ENCODE data around the gene SELENBP1. TPM values are rescaled to one million over a fixed set of nuclear protein-coding genes. Genes with fewer than 3 reads are reported as not detected.

The SELENBP1 gene
- total RNA-seq, 2 experiments from 2014 or later = not detected

- ChIA-PET POLR2A (interaction anchor here (2.0 to 2.6 kb wide), 2 partner anchors 14 to 44 kb away, joined by 4 to 23 read pairs; partner anchors contain the start of gene ZNF687), CTCF (interaction anchor here (0.8 to 3.5 kb wide), 4 partner anchors 14 to 73 kb away, joined by 3 to 16 read pairs (median 4); no protein-coding TSS in a partner anchor)
Observed at GRCh38 chr1:151325646-151326429, 46.7 kb downstream of the SELENBP1 start.

GRCh38 chr1:151325231-151325630 is 47.3 kb downstream of the SELENBP1 start:
- ChIA-PET POLR2A (interaction anchor here (0.6 to 2.0 kb wide), 2 partner anchors 39 to 44 kb away, joined by 3 to 4 read pairs; partner anchors contain the start of gene ZNF687), CTCF (interaction anchor here (0.8 to 3.5 kb wide), 4 partner anchors 14 to 73 kb away, joined by 3 to 16 read pairs (median 4); no protein-coding TSS in a partner anchor)

- ChIA-PET POLR2A (interaction anchor here (2.0 kb wide), 1 partner anchor 43 kb away, joined by 4 read pairs; the partner anchor contains the start of gene ZNF687), CTCF (interaction anchor here (0.8 to 1.4 kb wide), 2 partner anchors 16 to 74 kb away, joined by 3 to 5 read pairs; no protein-coding TSS in a partner anchor)
Observed at GRCh38 chr1:151324390-151324930, 48.0 kb downstream of the SELENBP1 start.

GRCh38 chr1:151318975-151319374 is 53.5 kb downstream of the SELENBP1 start:
- ChIA-PET POLR2A (interaction anchor here (0.6 kb wide), 1 partner anchor 471 kb away, joined by 3 read pairs; the partner anchor contains the start of gene TDRKH), CTCF (no interaction called here)

GRCh38 chr1:151315565-151316235 is 56.8 kb downstream of the SELENBP1 start:
- POLR2A ChIA-PET = no interaction called here

More at GRCh38 chr1:151315565-151316235, 56.8 kb downstream of the SELENBP1 start:
- CTCF ChIA-PET = no interaction called here

Other genes starting within 250 kb of the SELENBP1 start
- gene SEMA6C, start 226.1 kb downstream of the SELENBP1 start, total RNA-seq = 1 to 10 TPM; 1.9 to 2.5 TPM
- 10 to 100 TPM; 25.7 to 26.6 TPM for gene TNFAIP8L2, start 216.1 kb downstream of the SELENBP1 start, total RNA-seq
- gene LYSMD1, start 206.8 kb downstream of the SELENBP1 start, total RNA-seq = 1 to 10 TPM; 4.3 to 4.7 TPM
- gene SCNM1, start 206.6 kb downstream of the SELENBP1 start, total RNA-seq = 10 to 100 TPM; 83.4 to 87.2 TPM
- 1 to 10 TPM in 1 of 2 experiments, under 1 TPM in 1; 0.78 to 2.1 TPM for gene TMOD4, start 196.7 kb downstream of the SELENBP1 start, total RNA-seq
- gene VPS72, start 182.5 kb downstream of the SELENBP1 start, total RNA-seq = 10 to 100 TPM; 73.5 to 80.3 TPM
- 10 to 100 TPM; 74.7 to 78.6 TPM for gene PIP5K1A, start 174.2 kb downstream of the SELENBP1 start, total RNA-seq
- gene PSMD4, start 118.0 kb downstream of the SELENBP1 start, total RNA-seq = 100 to 1,000 TPM; 239 to 258 TPM
- gene ZNF687, start 90.4 kb downstream of the SELENBP1 start, total RNA-seq = 10 to 100 TPM; 21.6 to 22.2 TPM
- gene PI4KB, start 45.3 kb downstream of the SELENBP1 start, total RNA-seq = 10 to 100 TPM; 51.6 to 57.4 TPM
- 10 to 100 TPM; 65.5 to 73.3 TPM for gene RFX5, start 25.5 kb downstream of the SELENBP1 start, total RNA-seq
- 100 to 1,000 TPM; 448 to 472 TPM for gene PSMB4, start 26.9 kb upstream of the SELENBP1 start, total RNA-seq
- gene POGZ, start 86.8 kb upstream of the SELENBP1 start, total RNA-seq = 10 to 100 TPM; 63.0 to 63.9 TPM
- gene CGN, start 138.7 kb upstream of the SELENBP1 start, total RNA-seq = 1 to 10 TPM; 1.2 to 1.8 TPM
- gene TUFT1, start 167.6 kb upstream of the SELENBP1 start, total RNA-seq = 1 to 10 TPM; 2.3 to 2.7 TPM
- gene SNX27, start 239.3 kb upstream of the SELENBP1 start, total RNA-seq = 10 to 100 TPM; 33.1 to 33.8 TPM